WI38 (cell line): ENCODE measurements around the gene LAMB4.

ENCODE experiments used
- H3K4me3 ChIP-seq: 2 replicates; pipeline ENCODE4 v1.5.1; 2011; ENCODE audit warnings: low read depth, mild to moderate bottlenecking, control low read depth, low read length
- TF ChIP-seq, protein P1 (sequence below): IDR thresholded peaks from 2 replicates; pipeline ENCODE4 v1.5.1; 2012; ENCODE audit warnings: low read depth, mild to moderate bottlenecking, control low read depth, low read length

LAMB4 gene

DNA sequence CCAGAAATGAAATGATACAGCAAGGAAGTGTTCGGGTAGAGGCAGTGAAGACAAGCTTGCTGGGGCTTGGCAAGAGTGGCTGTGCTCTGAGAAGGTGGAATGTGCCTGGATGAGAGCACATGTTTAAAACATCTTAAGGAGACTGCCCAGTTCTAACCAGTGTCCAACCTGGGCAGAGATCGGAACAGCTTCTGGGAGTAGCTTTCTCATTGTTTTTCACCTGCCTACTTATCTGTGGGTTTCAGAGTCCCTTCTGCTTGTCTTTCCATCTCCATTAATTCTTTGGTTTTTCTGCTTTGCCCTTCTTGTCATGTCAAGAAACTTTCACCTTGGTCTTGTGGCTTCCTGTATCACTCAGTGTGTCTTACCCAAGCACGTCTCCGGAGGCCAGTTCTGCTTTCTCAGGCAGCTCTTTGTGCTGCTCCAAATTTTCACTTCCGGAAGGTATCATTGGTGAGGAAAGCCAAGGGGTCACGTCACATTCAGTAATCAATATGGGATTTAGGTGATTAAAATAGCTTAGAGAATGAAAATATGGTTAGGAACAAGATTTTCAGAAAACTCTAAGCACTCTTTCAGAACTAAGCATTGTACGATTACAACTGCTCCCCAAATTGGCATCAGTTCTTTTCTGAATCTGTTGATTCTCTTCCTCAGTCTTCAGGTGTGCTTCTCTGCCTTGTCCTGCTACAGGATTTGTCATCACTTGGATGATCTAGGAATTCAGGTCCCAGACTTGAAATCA lies 5.5 kb upstream of the LAMB4 start:
- TF ChIP-seq, protein P1, sequence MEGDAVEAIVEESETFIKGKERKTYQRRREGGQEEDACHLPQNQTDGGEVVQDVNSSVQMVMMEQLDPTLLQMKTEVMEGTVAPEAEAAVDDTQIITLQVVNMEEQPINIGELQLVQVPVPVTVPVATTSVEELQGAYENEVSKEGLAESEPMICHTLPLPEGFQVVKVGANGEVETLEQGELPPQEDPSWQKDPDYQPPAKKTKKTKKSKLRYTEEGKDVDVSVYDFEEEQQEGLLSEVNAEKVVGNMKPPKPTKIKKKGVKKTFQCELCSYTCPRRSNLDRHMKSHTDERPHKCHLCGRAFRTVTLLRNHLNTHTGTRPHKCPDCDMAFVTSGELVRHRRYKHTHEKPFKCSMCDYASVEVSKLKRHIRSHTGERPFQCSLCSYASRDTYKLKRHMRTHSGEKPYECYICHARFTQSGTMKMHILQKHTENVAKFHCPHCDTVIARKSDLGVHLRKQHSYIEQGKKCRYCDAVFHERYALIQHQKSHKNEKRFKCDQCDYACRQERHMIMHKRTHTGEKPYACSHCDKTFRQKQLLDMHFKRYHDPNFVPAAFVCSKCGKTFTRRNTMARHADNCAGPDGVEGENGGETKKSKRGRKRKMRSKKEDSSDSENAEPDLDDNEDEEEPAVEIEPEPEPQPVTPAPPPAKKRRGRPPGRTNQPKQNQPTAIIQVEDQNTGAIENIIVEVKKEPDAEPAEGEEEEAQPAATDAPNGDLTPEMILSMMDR = no peak
- no peak overlapping the region for H3K4me3 ChIP-seq

DNA sequence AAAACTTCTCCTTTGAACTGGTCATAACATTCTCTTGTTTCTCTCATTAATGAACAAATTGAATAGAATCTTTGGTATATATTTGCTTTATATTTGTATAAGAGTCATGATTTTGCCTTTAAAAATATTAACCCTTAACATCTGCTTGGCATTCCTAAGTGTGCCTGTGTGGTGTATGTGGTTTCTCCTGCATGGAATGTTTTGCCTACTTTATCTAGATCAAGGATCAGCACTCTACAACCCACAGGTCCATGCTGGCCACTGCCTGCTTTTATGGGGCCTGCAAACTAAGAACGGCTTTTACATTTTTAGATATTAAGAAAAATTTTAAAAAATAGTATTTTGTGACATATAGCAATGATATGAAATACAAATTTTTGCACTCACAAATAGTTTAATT lies 4.3 kb upstream of the LAMB4 start:
- TF ChIP-seq, protein P1 = no peak

DNA sequence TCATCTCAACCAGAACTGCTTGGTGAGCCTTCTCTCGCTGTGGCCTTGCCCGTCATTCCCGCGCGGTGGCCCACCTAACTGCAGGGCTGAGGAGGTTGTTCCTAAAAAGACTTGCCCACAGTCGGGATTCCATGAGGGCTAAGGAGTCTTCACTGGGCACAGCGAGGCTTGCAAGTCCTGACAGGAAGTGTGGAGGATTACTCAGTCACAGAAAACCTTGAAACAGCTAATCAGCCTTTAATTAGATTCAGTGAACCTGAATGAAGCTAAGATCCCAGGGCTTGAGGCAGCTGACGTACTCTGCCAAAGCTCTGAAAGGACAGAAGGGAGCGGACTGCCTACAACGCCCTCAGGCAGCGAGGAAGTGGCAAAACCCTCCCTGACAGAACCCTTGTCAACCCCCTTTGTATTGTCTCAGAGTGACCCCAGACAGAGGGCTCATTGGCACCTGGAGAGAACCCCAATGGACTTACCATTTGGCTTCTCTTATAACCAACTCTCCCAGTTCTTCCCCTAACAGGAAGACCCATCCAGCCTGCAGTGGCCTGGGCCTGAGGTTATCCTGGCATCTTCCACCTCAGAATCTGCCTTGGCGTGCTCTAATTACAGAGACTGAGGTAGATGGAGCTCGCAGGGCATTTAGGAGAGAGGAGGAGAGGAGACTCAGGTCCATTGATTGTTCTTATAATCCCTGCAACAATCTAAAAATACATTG lies 2.5 kb upstream of the LAMB4 start:
- no peak overlapping the region for H3K4me3 ChIP-seq
- TF ChIP-seq, protein P1 = no peak

More for the DNA sequence above, 4.3 kb upstream of the LAMB4 start:
- no peak overlapping the region for H3K4me3 ChIP-seq

DNA sequence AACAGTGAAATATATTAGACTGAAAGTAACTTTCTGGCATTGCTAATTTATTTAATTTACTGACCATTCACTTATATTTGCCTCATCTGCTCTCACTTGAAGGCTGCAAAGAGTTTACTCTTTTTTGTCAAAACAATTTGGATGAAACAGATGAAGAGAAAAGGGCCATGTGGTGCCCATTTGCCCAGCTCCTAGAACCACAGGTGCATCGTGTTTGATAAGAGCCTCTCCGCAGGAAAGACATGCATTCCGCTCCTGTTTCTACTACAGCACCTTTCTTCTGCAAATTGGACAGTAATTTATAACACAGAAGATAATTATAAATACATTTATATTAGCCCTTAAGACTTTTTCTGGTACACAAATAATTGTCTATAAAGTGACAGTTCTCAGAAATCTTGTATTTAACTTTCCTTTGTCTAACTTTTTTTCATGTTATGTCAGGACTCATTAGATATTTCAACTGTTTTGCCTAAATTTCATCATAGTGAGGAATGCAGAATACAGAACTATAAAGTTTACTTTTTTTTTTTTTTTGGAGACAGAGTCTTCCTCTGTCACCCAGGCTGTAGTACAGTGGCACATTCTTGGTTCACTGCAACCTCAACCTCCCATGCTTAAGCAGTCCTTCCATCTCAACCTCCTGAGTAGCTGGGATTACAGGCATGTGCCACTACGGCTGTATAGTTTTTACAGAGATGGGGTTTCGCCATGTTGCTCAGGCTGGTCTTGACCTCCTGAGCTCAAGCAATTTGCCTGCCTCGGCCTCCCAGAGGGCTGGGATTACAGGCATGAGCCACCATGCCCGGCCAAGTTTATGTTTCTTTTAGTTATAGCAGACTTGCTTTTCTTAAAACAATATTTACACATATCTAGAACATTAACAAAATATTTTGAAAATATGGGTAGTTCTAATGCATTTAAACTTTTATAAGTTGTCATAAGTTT lies 869 bp downstream of the LAMB4 start:
- TF ChIP-seq, protein P1 = no peak
- no peak overlapping the region for H3K4me3 ChIP-seq

DNA sequence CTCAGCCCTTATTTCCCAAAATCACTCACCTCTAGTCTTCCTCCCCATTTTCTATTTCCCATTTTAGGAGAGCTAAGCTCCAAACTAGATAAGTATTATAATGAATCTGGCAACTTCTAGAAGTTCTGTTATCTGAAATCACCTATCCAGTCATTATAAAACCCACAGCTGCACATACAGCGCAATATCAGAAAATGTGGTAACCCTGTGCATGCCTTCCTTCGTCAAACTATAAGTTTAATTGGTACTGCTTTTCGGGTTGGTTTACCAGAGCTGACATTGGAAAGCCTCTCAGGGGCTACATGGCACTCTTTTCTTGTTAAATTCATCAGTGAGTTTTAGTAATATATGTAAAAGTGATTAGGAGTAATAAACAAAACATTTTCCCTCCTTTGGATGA lies 1.6 kb downstream of the LAMB4 start:
- TF ChIP-seq, protein P1 = no peak
- H3K4me3 ChIP-seq = no peak overlapping the region

DNA sequence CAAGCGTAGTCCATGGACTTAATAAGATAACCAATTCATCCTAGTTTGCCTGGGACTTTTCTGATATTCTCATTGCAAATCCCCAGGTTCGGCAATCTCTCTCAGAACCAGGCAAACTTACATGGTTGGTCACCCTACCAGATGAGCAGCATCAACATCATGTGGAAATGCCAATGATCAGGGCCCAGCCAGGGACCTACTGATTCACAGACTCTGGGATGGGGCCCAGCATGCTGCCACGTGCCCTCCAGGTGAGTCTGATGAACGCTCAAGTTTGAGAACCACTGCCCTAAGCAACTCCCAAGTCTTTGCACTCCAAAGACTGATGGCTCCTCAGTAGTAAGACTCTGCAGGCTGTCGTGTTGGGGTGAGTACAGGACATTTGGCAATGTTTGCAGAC lies 2.7 kb downstream of the LAMB4 start:
- TF ChIP-seq, protein P1 = no peak
- H3K4me3 ChIP-seq = no peak overlapping the region
